CD1c-positive myeloid dendritic cell (primary cell): ENCODE data around the gene ZFP36.

ENCODE experiments used
- DNase-seq: peaks from one replicate; pipeline ENCODE4 v3.0.0-alpha.2; 2016; ENCODE audit errors: extremely low spot score

ZFP36 gene

DNA sequence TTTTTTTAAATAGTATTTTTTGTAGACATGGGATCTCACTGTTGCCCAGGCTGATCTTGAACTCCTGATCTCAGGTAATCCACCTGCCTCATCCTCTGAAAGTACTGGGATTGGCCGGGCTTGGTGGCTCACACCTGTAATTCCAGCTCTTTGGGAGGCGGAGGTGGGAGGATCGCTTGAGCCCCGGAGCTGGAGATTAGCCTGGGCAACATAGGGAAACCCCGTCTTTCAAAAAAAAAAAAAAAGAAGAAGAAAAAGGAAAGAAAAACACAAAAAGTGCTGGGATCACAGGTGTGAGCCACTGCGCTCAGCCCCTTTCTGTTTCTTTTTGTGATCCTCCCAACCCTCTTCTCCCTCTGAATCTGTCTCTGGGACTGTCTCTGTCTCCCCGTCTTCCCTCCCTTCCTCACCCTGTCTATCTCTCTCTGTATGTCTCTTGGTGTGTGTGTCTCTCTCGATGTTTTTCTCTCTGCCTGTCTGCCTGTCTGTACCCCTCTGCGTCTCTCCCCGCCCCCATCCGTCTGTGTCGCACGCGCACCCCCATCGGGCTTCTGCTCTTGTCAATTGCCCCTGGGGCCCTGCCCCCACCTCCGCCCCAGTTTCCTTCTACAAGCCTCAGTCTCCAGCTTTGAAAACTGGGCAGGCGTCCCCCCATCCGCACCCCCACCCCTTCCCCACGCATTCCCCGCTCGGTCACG is 540 bp upstream of the ZFP36 start:
- no peak for DNase-seq

DNA sequence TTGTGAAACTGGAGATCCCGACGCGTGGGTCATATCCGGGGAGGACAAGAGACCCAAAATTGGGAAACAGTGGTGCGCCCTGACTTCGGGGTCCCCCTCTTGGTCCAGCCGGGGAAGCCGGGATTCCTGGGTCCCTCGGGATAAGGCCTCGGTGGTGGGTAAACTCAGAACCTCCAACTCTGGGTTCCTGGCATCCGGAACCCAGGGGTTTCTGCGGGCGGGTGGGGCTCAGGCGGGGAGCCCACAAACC is 688 bp downstream of the ZFP36 start:
- DNase-seq: no peak

DNA sequence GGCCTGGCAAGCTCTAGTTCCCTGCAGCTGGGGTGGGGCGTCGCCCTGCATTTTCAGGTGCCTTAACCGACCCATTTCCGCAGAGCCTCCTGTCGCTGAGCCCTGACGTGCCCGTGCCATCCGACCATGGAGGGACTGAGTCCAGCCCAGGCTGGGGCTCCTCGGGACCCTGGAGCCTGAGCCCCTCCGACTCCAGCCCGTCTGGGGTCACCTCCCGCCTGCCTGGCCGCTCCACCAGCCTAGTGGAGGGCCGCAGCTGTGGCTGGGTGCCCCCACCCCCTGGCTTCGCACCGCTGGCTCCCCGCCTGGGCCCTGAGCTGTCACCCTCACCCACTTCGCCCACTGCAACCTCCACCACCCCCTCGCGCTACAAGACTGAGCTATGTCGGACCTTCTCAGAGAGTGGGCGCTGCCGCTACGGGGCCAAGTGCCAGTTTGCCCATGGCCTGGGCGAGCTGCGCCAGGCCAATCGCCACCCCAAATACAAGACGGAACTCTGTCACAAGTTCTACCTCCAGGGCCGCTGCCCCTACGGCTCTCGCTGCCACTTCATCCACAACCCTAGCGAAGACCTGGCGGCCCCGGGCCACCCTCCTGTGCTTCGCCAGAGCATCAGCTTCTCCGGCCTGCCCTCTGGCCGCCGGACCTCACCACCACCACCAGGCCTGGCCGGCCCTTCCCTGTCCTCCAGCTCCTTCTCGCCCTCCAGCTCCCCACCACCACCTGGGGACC is 1.2 kb downstream of the ZFP36 start:
- peak; percentile 72 for DNase-seq

GRCh38 chr19:39408392-39409207 is 2.0 kb downstream of the ZFP36 start:
- DNase-seq: peak; percentile 21

GRCh38 chr19:39409208-39410016 is 2.8 kb downstream of the ZFP36 start:
- DNase-seq: peak; percentile 83

- DNase-seq: peak; percentile 78
Measured at GRCh38 chr19:39410017-39410830, 3.6 kb downstream of the ZFP36 start.

DNA sequence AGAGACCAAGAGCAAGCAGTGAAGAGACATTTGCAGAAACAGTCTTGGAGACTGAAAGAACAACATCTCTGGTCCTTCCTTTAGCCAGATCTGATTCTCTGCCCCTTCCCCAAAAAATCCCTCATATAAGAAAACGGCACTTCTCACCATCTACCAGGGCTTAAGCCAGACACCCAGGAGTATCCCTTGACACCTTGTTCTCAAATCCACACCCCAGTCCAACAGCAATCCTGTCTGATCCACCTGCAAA is 4.1 kb downstream of the ZFP36 start:
- no peak for DNase-seq

DNA sequence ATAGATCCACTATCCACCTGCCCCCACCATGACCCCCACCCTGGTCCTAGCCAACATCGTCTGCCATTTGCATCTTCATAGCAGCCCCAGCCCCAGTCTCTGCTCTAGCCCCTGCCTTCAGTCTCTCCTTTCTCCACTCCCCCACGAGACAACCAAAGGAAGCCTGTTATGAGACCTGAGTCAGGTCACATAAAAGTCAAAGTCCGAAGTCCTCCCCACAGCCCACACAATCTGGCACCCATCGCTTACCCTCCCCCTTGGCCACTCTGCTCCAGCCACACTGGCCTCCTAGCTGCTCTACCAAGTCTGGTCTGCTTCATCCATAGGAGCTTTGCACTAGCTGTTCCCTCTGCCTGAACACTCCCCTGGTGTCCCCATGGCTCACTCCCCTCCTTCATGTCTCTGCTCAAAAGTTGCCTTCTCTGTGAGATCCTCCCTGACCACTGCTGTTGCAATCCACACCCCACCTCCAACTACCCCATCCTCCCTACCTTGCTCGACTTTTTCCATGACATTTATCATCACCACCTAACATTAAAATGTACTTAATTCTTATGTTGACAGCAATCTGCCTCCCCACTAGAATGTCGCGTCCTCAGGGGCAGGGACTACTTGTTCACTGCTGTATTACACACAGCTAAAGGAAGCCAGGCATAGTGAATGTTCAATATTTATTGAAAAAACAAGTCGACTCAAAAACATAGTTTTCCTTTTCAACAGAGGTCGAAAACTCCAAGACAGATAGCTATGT is 4.6 kb downstream of the ZFP36 start:
- peak; percentile 52 for DNase-seq

- peak; percentile 95 for DNase-seq
Measured at GRCh38 chr19:39411832-39412099, 5.1 kb downstream of the ZFP36 start.

DNA sequence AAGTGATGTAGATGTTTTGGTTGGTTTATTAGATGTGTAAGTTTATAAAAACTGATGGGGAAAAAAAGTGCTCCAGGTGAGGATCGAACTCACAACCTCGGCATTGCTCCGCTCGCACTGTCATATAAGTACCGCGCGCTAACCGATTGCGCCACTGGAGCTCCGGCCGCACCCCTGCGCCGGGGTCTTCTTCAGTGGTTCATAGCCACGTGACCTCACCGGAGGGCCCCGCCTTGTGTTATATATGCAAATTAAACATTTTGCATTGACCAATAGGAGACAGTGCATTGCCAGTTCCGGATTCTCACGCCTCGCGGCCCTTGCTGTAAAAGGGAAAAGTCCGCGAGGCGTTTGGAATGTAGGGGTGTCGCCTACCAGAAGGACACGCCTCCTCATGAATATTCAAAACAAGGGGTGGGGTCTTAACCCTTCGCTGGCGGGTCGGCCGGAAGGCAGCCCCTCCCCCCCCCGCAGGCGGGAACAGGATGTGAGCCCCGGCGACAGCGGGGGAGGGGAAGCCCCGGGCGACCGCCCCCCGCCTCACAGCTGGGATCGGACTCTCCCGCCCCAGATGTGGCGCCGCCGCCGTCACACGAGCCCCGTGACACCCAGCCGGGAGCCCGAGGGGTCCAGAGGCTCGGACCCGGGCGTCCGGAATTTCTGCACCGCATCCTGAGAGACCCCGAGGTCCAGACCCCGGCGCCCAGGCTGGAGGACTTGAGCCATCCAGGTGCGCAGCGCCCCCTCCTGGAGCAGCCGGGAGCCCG is 5.6 kb downstream of the ZFP36 start, which contains the start of gene PLEKHG2:
Gene PLEKHG2 (plus strand): TSS at position 570 of the 767 bp plus-strand sequence. CDS start 1,418 bp downstream, outside the sequence.
- DNase-seq: peak; percentile 99

- DNase-seq: peak; percentile 16
Measured at GRCh38 chr19:39412867-39413271, 6.2 kb downstream of the ZFP36 start.

- DNase-seq: no peak
Measured at GRCh38 chr19:39413272-39413910, 6.7 kb downstream of the ZFP36 start.

- peak; percentile 29 for DNase-seq
Measured at GRCh38 chr19:39413911-39414608, 7.4 kb downstream of the ZFP36 start.

DNA sequence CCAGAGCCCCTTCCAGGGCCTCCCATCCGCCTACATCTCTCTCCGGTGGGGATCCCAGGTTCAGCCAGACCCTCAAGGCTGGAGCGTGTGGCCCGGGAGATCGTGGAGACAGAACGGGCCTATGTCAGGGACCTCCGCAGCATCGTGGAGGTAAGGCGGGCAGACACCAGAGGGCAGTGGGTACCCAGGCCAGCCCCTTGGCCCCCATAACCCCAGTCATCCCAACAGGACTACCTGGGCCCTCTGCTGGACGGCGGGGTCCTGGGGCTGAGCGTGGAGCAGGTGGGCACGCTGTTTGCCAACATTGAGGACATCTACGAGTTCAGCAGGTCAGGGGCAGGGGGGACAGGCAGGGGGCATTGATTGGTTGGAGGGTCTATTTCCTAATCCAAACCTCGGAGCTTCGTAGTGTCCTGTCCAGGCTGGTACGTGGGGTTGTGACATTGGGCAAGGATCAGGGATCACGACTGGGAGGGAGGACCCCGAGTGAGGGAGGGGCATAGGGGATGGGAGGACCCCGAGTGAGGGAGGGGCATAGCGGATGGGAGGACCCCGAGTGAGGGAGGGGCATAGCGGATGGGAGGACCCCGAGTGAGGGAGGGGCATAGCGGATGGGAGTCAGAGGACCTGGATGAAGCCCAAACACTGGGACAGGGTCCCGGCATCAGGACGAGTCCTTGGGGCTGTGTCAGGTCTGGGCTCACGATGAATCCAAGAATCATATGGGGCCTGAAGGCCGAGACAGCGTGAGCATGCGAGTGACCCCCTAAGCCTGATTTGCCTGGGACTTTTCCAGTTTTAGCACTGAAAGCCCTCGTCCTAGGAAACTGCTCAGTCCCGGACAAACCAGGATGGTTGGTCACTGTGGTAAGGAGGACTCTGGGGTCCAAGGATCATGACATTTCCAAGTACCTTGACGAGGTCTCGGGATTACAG is 8.7 kb downstream of the ZFP36 start:
- DNase-seq: no peak

GRCh38 chr19:39416152-39417120 is 9.8 kb downstream of the ZFP36 start:
- DNase-seq: no peak

- DNase-seq: no peak
Measured at GRCh38 chr19:39417463-39418181, 11.0 kb downstream of the ZFP36 start.
